Thyroid gland (tissue), 4 donors: Measurements from ENCODE around the gene SLC25A26. TPM values are rescaled to one million over a fixed set of nuclear protein-coding genes. Genes with fewer than 3 reads are reported as not detected.

Source experiments
- DNase-seq, 2 donors: peaks; one replicate each; pipeline ENCODE4 v3.0.0-alpha.2; 2019
- H3K27ac ChIP-seq, 3 donors: fragments of 200-600 bp; sonication (generic); 1 replicate in 2 of 3; 2 replicates in 1 of 3; pipeline ENCODE4 v1.5.1; 2016 to 2019; ENCODE audit warnings: mild to moderate bottlenecking in 1 of 3, moderate library complexity in 1 of 3
- H3K27me3 ChIP-seq: fragments of 200-600 bp; sonication (generic); one replicate; pipeline ENCODE4 v1.5.1; 2019
- H3K36me3 ChIP-seq, 2 donors: fragments of 200-600 bp; sonication (generic); one replicate each; pipeline ENCODE4 v1.5.1; 2016 to 2019
- H3K4me1 ChIP-seq, 2 donors: fragments of 200-600 bp; sonication (generic); one replicate each; pipeline ENCODE4 v1.5.1; 2017 to 2019
- H3K4me3 ChIP-seq, 3 donors: fragments of 200-600 bp; sonication (generic); replicated peaks in 1 of 3; 1 replicate in 2 of 3; 2 replicates in 1 of 3; pipeline ENCODE4 v1.5.1; 2016; ENCODE audit warnings: mild to moderate bottlenecking in 1 of 3
- H3K9me3 ChIP-seq: fragments of 200-600 bp; sonication (generic); one replicate; pipeline ENCODE4 v1.5.1; 2017
- CTCF ChIP-seq, 6 experiments: fragments of 200-600 bp in 3 of 6; fragments of 450-650 bp in 3 of 6; sonication (generic) in 3 of 6; IDR thresholded peaks; one replicate each; pipeline ENCODE4 v1.5.1; 2016 to 2019; ENCODE audit warnings: antibody characterized with exemption in 6 of 6, mild to moderate bottlenecking in 2 of 6, inconsistent platforms in 1 of 6, moderate library complexity in 1 of 6
- POLR2A ChIP-seq, 2 donors: fragments of 450-650 bp; IDR thresholded peaks; one replicate each; pipeline ENCODE4 v1.6.1; 2017; ENCODE audit warnings: antibody characterized with exemption in 2 of 2, mild to moderate bottlenecking in 2 of 2, moderate library complexity in 1 of 2
- WGBS, 2 donors: methylation state at CpG; one replicate each; pipeline ENCODE4 v1.1.5; 2017; 5-methylcytosine and 5-hydroxymethylcytosine counted together
- intact Hi-C: fragments of 100-400 bp; cut with DNase I; formaldehyde crosslinking; loops from one replicate; pipeline ENCODE4 v1.15.1; 2023
- total RNA-seq, 4 donors: library from RNA; depleted of rRNA; stranded (reverse); fragments of >200 nt; gene quantifications; one replicate each; pipeline ENCODE4 v1.2.3, GENCODE V29; 2016

Gene SLC25A26
- total RNA-seq, 4 donors from 2014 or later, result 30.9 to 34.7 (median 32.4) TPM

- Histone ChIP-seq H3K9me3 (no peaks in the 10 kb centered on the region), H3K4me3 (no peak overlapping the region), H3K4me1 (no peaks in the 10 kb centered on the region), H3K27me3 (no peaks in the 10 kb centered on the region), H3K36me3 (no peaks in the 10 kb centered on the region), H3K27ac (no peak overlapping the region)
- no peak for TF ChIP-seq CTCF (IDR thresholded peaks at IDR 0.05)
- TF ChIP-seq POLR2A (IDR thresholded peaks at IDR 0.05), result no peak
- intact Hi-C loops, result no loop called here
- WGBS, 2 donors, result 87 to 93% methylated on average over 3 of the region's 3 CpGs
- no peak for DNase-seq
Observed at GRCh38 chr3:66362541-66362941, 141.7 kb downstream of the SLC25A26 start.

GRCh38 chr3:66363148-66363547 is 142.3 kb downstream of the SLC25A26 start:
- TF ChIP-seq POLR2A (IDR thresholded peaks at IDR 0.05) (no peak), CTCF (IDR thresholded peaks at IDR 0.05) (no peak)
- Histone ChIP-seq H3K9me3 (no peaks in the 10 kb centered on the region), H3K27me3 (no peaks in the 10 kb centered on the region), H3K36me3 (no peaks in the 10 kb centered on the region), H3K4me1 (no peaks in the 10 kb centered on the region), H3K27ac (no peak overlapping the region), H3K4me3 (no peak overlapping the region)
- no peak for DNase-seq
- intact Hi-C loops, result no loop called here
- 83 to 97% methylated on average over 6 of the region's 6 CpGs for WGBS, 2 donors

GRCh38 chr3:66365080-66365479 is 144.3 kb downstream of the SLC25A26 start:
- no peaks in the 10 kb centered on the region for H3K36me3 ChIP-seq
- WGBS, 2 donors, result 87 to 95% methylated on average over 5 of the region's 5 CpGs
- no peaks in the 10 kb centered on the region for H3K9me3 ChIP-seq
- H3K4me1 ChIP-seq, result no peaks in the 10 kb centered on the region
- intact Hi-C loops, result no loop called here
- H3K27ac ChIP-seq, result no peak overlapping the region
- no peak for DNase-seq
- H3K27me3 ChIP-seq, result no peaks in the 10 kb centered on the region
- H3K4me3 ChIP-seq, result no peak overlapping the region
- no peak for TF ChIP-seq POLR2A (IDR thresholded peaks at IDR 0.05)
- TF ChIP-seq CTCF (IDR thresholded peaks at IDR 0.05), result no peak

- Histone ChIP-seq H3K4me3 (no peak overlapping the region), H3K36me3 (no peaks in the 10 kb centered on the region), H3K27me3 (no peaks in the 10 kb centered on the region), H3K27ac (no peak overlapping the region), H3K4me1 (no peaks in the 10 kb centered on the region), H3K9me3 (no peaks in the 10 kb centered on the region)
- intact Hi-C loops, result no loop called here
- TF ChIP-seq CTCF (IDR thresholded peaks at IDR 0.05), result no peak
- TF ChIP-seq POLR2A (IDR thresholded peaks at IDR 0.05), result no peak
- DNase-seq, result no peak
- WGBS, 2 donors, result 95 to 99% methylated on average over 7 of the region's 7 CpGs
Observed at GRCh38 chr3:66366747-66367146, 145.9 kb downstream of the SLC25A26 start.

GRCh38 chr3:66367979-66368378 is 147.2 kb downstream of the SLC25A26 start:
- Histone ChIP-seq H3K4me3 (no peak overlapping the region), H3K27ac (no peak overlapping the region), H3K4me1 (no peaks in the 10 kb centered on the region), H3K36me3 (no peaks in the 10 kb centered on the region), H3K9me3 (no peaks in the 10 kb centered on the region), H3K27me3 (no peaks in the 10 kb centered on the region)
- 79 to 89% methylated on average over 3 of the region's 3 CpGs for WGBS, 2 donors
- DNase-seq, result no peak
- intact Hi-C loops, result no loop called here
- TF ChIP-seq POLR2A (IDR thresholded peaks at IDR 0.05) (no peak), CTCF (IDR thresholded peaks at IDR 0.05) (no peak)
